HG02642 (cell line): ENCODE data around the gene UMODL1.

ENCODE experiments used
- ATAC-seq: cut with Tn5 transposase; IDR thresholded peaks from one replicate; pipeline ENCODE4 v1.9.1; 2021; ENCODE audit warnings: mild to moderate bottlenecking; ENCODE audit not compliant: unreplicated experiment, poor library complexity

Gene UMODL1

DNA sequence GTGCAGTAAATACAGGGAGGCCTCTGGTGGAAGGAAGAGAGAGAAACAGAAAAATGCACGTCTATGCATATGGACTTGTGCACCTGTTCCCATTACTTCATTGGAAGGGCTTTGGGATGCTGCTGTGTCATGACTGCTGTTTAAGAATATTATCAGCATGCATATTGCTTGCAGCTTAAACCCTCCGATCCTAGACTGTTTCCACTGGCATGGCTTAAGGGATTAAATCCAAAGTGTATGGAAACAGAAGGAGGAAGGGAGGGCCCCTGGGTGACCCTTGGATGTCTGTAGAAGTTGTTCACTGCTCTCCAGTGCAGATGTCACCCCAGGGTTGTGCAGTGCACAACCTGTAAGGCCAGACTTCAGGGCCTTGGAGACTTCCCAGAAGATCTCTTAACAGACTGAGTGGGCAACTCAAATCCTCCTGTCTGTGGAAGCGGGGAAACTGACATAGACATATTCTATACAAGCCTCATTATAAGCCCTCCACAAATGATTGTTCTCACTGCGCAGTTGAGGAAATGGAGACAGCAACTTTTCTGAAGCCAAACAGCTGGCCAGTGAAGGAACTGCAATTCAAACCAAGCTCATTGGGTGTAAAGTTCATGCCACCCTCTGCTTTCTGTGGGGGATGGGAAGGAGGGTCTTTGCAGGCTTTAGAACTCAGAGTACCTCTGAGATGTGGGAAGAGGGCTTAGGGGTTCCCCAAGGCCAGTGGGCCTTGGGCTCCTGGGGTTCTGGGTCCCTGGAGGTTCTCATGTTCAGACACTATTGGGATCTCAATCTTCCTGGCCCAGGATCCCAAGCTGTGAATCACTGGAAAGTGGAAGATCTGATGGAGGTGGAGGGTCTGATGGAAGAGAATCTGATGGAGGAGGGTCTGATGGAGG, 73.8 kb downstream of the UMODL1 start:
- ATAC-seq, result no peak

DNA sequence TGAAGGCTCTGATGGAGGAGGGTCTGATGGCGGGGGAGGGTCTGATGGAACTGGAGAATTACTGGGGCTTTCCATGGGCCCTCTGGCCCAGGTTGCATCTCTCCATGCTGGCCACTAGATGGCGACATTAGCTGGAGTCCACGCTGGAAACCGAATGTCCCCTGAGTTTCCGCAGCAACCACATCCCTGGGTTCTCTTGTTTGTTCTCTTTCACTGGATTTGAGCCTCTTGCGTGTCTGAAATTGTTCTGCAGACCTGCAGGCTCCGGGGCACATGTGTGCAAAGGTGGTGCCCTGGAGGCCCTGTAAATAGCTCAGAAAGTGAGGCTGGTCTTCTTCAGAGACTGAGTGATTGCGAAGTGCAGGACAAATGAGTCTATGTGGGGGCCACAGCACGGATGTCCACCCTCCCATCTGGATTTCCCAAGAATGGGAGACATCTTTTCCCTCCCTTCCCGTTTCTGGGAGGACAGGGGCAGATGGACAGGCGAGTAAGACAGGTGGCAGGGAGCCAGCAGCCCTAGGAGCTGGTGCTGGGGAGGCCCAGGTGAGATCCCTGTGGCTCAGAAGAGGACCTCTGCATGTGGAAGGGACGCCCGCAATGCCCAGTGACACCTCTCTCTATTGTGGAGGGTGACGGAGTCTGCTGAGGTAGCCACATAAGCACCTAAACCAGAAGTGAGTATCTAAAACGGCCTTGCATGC, 74.6 kb downstream of the UMODL1 start:
- ATAC-seq, result peak; percentile 61

DNA sequence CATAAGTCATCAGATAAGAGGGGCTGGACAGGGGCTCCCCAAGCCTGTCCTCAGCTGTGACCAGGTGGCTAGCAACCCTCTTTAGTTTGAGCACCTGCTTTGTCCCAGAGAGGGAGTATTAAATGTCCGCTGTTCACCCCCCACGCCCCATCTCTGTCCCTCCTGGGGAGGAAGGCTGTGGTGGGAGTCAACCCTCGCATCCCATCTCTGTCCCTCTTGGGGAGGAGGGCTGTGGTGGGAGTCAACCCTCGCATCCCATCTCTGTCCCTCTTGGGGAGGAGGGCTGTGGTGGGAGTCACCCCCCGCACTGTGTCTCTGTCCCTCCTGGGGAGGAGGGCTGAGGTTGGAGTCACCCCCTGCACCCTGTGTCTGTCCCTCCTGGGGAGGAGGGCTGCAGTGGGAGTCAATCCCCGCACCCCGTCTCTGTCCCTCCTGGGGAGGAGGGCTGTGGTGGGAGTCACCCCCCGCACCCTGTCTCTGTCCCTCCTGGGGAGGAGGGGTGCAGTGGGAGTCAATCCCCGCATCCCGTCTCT, 75.2 kb downstream of the UMODL1 start:
- ATAC-seq, result no peak

DNA sequence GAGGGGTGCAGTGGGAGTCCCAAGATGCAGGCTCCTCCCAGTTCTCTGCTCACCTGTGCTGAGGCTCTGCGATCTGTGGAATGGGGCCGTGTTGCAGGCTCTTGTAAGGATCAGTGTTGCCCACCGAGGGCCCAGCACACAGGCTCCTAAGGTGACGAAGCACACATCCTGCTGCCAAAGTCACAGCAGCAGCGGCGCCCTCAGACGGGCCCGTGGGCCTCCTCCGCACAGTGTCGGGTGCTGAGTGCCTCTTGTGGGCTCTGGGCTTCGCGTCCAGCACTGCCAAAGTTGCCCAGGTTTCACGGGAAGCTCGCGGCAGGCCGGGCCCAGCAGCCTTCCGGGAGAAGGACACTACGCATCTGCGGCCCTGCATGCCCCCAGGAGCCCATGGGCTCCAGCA, 75.7 kb downstream of the UMODL1 start:
- ATAC-seq, result no peak

GRCh38 chr21:42147386-42148020, 76.4 kb downstream of the UMODL1 start:
- no peak for ATAC-seq

DNA sequence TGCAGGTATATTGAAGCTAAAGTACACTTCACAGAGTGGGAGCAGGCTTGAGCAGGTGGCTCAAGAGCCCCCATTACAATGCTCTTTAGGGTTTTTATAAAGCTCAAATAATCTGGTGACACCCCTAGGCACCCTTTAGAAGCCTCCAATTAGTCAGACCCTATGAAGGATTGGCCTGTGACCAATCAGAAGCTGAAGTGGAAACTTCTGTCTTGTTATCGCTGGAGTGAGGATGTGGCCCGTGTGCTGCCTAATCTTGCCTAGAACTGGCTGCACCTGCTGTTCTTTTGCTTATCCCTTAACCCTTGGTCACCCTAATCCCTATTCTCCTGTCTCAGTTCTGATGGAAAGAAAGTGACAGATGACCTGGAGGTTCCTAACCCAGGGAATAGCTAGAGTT, 77.0 kb downstream of the UMODL1 start:
- ATAC-seq, result no peak

DNA sequence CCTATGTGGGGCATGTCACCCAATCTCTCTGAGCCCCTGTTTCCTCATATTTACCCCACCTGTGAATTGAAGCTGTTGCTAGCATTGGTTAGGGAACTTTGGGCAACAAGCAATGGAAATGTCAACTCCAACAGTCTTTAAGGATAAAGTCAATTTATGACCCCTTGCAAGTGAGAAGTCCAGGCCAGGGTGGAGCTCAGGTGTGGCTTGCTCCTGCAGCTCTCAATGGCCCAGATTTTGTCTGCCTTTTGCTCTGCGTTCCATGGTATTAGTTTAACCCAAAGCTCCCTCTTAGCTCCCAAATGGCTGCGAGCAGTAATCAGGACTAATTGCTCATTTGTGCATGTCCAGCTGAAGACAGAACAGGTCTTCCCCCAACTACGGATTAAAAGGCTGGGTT, 77.5 kb downstream of the UMODL1 start:
- ATAC-seq, result no peak

- ATAC-seq, result no peak
Observed at GRCh38 chr21:42149656-42150473, 78.7 kb downstream of the UMODL1 start.

DNA sequence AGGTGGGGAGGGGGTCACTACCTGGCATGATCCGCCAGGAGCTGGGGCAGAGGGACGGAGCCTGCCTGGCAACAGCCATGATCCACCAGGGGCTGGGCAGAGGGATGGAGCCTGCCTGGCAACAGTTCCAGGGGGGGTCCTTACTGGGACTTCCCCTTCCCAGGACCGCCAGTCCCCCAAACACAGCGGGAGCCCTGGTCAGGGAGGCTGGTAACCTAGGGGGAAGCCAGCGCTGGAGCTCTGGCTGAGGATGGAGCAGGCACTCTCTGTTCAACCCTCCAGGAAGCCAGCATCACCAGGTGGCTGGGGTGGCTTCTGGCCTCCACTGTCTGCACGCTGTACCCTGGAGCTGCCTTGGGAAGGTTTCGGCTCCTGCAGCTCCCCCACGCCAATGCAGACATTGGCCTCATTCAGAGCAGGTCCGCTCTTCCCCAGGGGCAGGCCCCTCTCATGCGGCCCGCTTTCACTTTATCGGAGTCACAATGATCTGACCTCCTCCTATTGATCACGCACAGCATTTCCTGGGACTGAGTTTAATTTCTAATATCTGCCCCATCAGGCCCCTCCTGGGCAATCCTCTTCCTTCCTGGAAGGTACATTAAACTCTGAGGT, 79.5 kb downstream of the UMODL1 start:
- ATAC-seq, result no peak

DNA sequence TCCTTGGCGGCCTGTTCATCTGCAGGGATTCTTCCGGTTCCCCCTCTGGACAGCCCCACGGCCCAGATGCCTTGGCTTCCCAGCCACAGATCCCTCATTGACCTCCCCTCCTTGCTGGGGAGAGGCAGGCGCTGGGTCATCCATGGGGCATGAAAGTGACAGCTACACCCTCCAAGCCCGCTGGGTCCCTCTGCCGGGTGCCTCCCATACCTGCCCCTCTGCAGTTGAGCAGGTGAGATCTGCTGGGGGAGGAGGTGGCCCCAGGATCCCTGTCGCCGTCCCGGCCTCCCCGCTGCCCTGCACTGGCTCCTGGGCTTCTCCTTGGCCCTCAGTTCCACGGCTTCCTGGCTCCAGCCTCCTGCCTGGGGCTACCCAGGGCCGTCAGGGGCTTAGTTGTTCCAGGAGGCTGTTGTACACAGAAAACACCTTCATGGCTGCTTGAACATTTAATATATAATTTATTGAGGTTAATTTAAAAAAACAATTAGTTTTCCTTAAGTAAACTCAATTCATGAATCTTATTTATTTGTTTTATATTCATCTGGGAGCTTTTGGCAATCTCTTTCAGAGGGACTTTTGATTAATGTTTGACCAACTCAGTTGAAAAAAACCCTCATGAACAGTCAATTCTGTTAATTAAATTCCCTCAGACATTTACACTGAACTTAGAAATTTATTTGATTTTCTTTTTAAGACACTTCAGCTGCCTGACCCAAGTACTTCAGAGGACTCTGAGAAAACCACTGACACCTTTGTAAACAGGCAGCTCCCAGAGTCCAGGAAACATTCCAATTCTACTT, 80.2 kb downstream of the UMODL1 start:
- ATAC-seq, result no peak

- no peak for ATAC-seq
Observed at GRCh38 chr21:42151948-42152220, 80.8 kb downstream of the UMODL1 start.

GRCh38 chr21:42153046-42153686, 82.0 kb downstream of the UMODL1 start:
- no peak for ATAC-seq

DNA sequence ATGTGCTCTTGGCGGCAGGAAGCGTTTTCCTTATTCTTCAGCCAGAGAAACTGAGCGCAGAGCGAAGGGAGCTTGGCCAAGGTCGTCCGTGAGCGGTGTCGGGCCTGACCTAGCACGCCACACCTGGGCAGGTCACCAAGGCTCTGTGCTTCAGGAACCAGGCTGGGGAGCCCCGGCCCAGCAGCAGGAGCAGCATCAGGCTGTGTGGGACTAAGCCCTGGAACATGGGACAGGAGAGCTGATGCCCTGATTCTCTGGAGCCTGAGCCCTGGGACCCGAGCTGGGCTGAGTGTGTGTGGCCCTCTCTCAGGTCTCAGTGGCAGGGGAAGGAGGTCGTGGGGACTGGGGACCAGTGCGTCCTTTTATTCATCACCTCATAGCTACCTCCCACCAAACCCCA, 82.6 kb downstream of the UMODL1 start:
- ATAC-seq, result no peak

GRCh38 chr21:42154237-42155044, 83.3 kb downstream of the UMODL1 start:
- no peak for ATAC-seq

DNA sequence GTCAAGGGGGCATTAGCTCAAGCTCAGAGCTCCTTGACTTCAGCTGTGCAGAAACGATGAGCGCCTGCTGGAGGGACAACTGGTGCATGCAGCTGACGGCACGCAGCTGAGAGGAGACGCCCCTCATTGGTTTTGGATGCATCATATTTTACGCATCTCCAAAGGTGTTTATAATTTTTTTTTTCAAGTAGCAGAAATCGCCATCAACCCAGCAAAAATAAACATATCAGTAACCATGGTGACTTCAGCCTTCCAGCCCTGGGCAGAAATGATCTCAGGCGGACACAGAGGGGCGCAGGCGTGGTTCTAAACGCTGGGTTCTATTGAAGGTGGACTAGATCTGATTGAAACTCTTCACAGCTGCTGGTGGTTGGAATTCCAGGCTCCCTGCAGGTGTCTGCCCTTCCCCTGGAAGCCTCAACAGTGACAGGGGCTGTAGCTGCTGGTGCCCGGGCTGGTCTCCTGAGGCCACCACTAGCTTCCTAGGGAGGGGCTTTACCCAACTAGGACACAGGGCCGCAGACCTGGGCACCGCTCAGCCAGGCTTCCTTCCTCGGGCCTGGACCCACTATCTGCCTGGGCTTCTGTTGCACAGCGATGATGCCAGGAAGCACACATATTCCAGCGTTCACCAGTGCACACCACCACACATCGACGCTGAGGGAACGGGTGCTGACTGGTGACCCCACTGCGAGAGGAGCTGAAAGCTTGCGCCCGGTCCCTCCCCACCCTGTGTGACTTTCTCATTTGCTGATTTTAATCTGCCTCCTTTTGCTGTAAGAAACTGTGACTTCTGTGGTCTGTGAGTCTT, 84.1 kb downstream of the UMODL1 start:
- ATAC-seq, result no peak

- no peak for ATAC-seq
Observed at GRCh38 chr21:42156690-42157605, 85.8 kb downstream of the UMODL1 start.
